Gastroesophageal sphincter (tissue), 2 donors: Measurements from ENCODE around the gene CAMK1D.

Source experiments
- EP300 ChIP-seq: sonication (generic); formaldehyde crosslinking; IDR thresholded peaks from one replicate; pipeline ENCODE4 v1.6.1; 2017; ENCODE audit warnings: antibody characterized with exemption, mild to moderate bottlenecking
- POLR2AphosphoS5 ChIP-seq: sonication (generic); formaldehyde crosslinking; IDR thresholded peaks from one replicate; pipeline ENCODE4 v1.6.1; 2017; ENCODE audit warnings: antibody characterized with exemption

- TF ChIP-seq POLR2AphosphoS5 (no peak), EP300 (no peak)
These were observed 158.8 kb downstream of the CAMK1D start for GRCh38 chr10:12508165-12508564.
